NCI-H2196 treated with DMSO at 0.1 percent for 48 hours (cell line): ENCODE measurements around the gene ADAMTS16.

Experiments used
- DNase-seq: peaks from one replicate; lab custom pipeline; 2025; ENCODE audit not compliant: unreplicated experiment; lab: John Stamatoyannopoulos, UW

The ADAMTS16 gene

GRCh38 chr5:5306696-5307095 is 166.6 kb downstream of the ADAMTS16 start:
- no peak for DNase-seq

GRCh38 chr5:5308319-5308718 is 168.2 kb downstream of the ADAMTS16 start:
- no peak for DNase-seq

GRCh38 chr5:5309645-5310044 is 169.5 kb downstream of the ADAMTS16 start:
- no peak for DNase-seq

GRCh38 chr5:5313101-5313635 is 173.0 kb downstream of the ADAMTS16 start:
- no peak for DNase-seq

- no peak for DNase-seq
These were observed 174.0 kb downstream of the ADAMTS16 start for GRCh38 chr5:5314166-5314565.

GRCh38 chr5:5314626-5315025 is 174.5 kb downstream of the ADAMTS16 start:
- DNase-seq = no peak

GRCh38 chr5:5315068-5315980 is 175.2 kb downstream of the ADAMTS16 start:
- DNase-seq = no peak

- no peak for DNase-seq
These were observed 176.2 kb downstream of the ADAMTS16 start for GRCh38 chr5:5316334-5316733.

GRCh38 chr5:5317976-5318375 is 177.8 kb downstream of the ADAMTS16 start:
- DNase-seq = no peak

GRCh38 chr5:5318426-5319190 is 178.5 kb downstream of the ADAMTS16 start:
- DNase-seq = no peak

- no peak for DNase-seq
These were observed 180.1 kb downstream of the ADAMTS16 start for GRCh38 chr5:5320062-5320805.

GRCh38 chr5:5321137-5321536 is 181.0 kb downstream of the ADAMTS16 start:
- no peak for DNase-seq

- no peak for DNase-seq
These were observed 183.4 kb downstream of the ADAMTS16 start for GRCh38 chr5:5323551-5323950.

- no peak for DNase-seq
These were observed 186.1 kb downstream of the ADAMTS16 start for GRCh38 chr5:5326115-5326758.

- DNase-seq = no peak
These were observed 187.0 kb downstream of the ADAMTS16 start for GRCh38 chr5:5327126-5327525.

GRCh38 chr5:5330728-5331452 is 190.8 kb downstream of the ADAMTS16 start:
- DNase-seq = no peak

- no peak for DNase-seq
These were observed 191.7 kb downstream of the ADAMTS16 start for GRCh38 chr5:5331848-5332247.

GRCh38 chr5:5332287-5332686 is 192.2 kb downstream of the ADAMTS16 start:
- DNase-seq = no peak

GRCh38 chr5:5335107-5335506 is 195.0 kb downstream of the ADAMTS16 start:
- DNase-seq = no peak

GRCh38 chr5:5335700-5336264 is 195.7 kb downstream of the ADAMTS16 start:
- no peak for DNase-seq
